ENCODE results near the gene DNM3.

DNA sequence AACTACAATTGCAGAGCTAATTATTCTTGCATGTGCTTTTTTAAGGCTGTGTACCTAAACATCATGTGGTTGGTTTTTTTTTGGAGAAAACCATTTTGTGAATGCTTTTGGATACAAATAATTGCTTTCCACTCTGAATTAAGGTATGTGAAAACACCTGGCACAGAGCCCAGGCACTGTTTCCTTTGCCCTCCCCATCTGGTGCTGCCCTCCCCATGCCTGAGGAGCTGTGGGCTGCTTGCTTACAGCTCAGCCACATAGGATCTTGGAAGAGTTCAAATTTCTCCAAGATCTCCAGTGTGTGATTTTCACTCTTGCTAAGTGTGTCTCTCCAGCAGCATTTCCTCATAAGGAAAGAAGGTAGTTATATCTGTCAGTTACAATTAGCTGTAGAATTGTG lies 27.8 kb downstream of the DNM3 start:
- TF ChIP-seq, protein P1, sequence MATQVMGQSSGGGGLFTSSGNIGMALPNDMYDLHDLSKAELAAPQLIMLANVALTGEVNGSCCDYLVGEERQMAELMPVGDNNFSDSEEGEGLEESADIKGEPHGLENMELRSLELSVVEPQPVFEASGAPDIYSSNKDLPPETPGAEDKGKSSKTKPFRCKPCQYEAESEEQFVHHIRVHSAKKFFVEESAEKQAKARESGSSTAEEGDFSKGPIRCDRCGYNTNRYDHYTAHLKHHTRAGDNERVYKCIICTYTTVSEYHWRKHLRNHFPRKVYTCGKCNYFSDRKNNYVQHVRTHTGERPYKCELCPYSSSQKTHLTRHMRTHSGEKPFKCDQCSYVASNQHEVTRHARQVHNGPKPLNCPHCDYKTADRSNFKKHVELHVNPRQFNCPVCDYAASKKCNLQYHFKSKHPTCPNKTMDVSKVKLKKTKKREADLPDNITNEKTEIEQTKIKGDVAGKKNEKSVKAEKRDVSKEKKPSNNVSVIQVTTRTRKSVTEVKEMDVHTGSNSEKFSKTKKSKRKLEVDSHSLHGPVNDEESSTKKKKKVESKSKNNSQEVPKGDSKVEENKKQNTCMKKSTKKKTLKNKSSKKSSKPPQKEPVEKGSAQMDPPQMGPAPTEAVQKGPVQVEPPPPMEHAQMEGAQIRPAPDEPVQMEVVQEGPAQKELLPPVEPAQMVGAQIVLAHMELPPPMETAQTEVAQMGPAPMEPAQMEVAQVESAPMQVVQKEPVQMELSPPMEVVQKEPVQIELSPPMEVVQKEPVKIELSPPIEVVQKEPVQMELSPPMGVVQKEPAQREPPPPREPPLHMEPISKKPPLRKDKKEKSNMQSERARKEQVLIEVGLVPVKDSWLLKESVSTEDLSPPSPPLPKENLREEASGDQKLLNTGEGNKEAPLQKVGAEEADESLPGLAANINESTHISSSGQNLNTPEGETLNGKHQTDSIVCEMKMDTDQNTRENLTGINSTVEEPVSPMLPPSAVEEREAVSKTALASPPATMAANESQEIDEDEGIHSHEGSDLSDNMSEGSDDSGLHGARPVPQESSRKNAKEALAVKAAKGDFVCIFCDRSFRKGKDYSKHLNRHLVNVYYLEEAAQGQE (IDR thresholded peaks at IDR 0.05; ENCODE audit: low read depth) = no peak
- TF ChIP-seq EP300 (IDR thresholded peaks at IDR 0.05; ENCODE audit: borderline replicate concordance) (no peak), FOXM1 (IDR thresholded peaks at IDR 0.05; ENCODE audit: borderline replicate concordance, low read depth) (no peak), CREB1 (IDR thresholded peaks at IDR 0.05; ENCODE audit: low read depth) (no peak), TEAD4 (IDR thresholded peaks at IDR 0.05) (no peak), TAF1 (IDR thresholded peaks at IDR 0.05; ENCODE audit: low read depth) (no peak), YY1 (IDR thresholded peaks at IDR 0.05; ENCODE audit: low read depth) (no peak), TCF12 (IDR thresholded peaks at IDR 0.05; ENCODE audit: low read depth) (no peak)
- TF ChIP-seq, protein P2, sequence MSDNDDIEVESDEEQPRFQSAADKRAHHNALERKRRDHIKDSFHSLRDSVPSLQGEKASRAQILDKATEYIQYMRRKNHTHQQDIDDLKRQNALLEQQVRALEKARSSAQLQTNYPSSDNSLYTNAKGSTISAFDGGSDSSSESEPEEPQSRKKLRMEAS (IDR thresholded peaks at IDR 0.05) = no peak
- TF ChIP-seq, protein P3, sequence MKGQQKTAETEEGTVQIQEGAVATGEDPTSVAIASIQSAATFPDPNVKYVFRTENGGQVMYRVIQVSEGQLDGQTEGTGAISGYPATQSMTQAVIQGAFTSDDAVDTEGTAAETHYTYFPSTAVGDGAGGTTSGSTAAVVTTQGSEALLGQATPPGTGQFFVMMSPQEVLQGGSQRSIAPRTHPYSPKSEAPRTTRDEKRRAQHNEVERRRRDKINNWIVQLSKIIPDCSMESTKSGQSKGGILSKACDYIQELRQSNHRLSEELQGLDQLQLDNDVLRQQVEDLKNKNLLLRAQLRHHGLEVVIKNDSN (IDR thresholded peaks at IDR 0.05) = no peak
